HUES48 (cell line): ENCODE data around the gene CLASP1.

Experiments
- H3K27ac ChIP-seq: one replicate; pipeline ENCODE4 v1.7.0; 2013; ENCODE audit warnings: low read depth, low read length, inconsistent platforms
- H3K27me3 ChIP-seq: 2 replicates; pipeline ENCODE4 v1.6.1; 2013; ENCODE audit warnings: mild to moderate bottlenecking, low read length; ENCODE audit not compliant: control insufficient read depth, insufficient read depth
- H3K36me3 ChIP-seq: 2 replicates; pipeline ENCODE4 v1.6.1; 2013; ENCODE audit warnings: low read length; ENCODE audit not compliant: control insufficient read depth, insufficient read depth
- H3K4me1 ChIP-seq: 2 replicates; pipeline ENCODE4 v1.6.1; 2013; ENCODE audit warnings: mild to moderate bottlenecking, low read length; ENCODE audit not compliant: control insufficient read depth, insufficient read depth
- H3K4me3 ChIP-seq: 2 replicates; pipeline ENCODE4 v1.5.1; 2013; ENCODE audit warnings: mild to moderate bottlenecking, low read depth, low read length
- H3K9ac ChIP-seq: 2 replicates; pipeline ENCODE4 v1.6.1; 2013; ENCODE audit warnings: mild to moderate bottlenecking, low read depth, low read length, moderate library complexity
- H3K9me3 ChIP-seq: 2 replicates; pipeline ENCODE4 v1.6.1; 2013; ENCODE audit warnings: low read length; ENCODE audit not compliant: control insufficient read depth, insufficient read depth

Gene CLASP1

DNA sequence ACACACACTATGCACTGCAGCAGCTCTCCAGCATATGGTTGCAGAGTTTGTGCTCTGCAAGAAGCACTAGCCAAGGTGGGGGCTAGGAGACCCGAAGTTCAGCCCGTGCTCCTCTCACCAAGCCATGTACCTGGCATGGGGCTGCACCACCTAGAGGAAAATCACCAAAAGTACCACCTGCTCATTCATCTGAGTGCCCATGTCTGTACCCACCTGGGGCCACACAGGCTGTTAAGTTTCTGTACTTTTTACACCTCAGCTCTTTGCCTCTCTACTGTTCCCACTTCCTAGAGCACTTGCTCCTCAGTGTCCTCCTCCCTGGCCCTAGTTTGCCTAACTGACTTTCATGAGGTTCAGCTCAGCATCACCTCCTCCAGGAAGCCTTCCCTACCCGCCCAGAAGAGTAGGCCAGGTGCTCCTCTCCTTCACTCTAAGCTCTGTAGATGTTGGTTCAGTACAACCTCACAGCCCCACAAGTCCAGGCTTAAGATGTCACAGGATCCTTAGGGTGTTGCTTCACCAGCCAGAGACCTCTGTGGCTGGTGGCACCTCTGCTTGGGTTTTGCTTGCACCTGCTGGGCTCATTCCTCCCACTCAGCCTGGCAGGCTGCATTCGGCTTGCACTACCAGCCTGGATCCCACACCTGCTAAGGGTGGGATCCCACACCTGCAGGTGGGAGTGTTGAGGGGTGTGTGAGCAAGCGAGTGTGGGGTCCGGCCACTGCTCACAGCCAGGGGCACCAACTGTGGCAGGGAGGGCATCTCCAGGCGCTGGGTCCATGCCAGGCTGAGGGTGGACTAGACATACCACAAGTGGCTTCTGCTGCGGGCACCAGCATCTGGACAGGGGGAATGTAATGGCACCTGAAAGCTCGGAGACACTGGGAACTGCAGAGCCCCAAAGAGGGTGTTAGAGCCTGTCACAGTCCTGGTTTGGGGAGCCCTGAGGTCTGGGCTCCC is 354.1 kb downstream of the CLASP1 start:
- Histone ChIP-seq H3K27ac (no peak overlapping the region), H3K9ac (no peak overlapping the region), H3K4me1 (no peaks in the 10 kb centered on the region), H3K4me3 (no peak overlapping the region), H3K9me3 (no peaks in the 10 kb centered on the region), H3K36me3 (no peaks in the 10 kb centered on the region), H3K27me3 (no peaks in the 10 kb centered on the region)

DNA sequence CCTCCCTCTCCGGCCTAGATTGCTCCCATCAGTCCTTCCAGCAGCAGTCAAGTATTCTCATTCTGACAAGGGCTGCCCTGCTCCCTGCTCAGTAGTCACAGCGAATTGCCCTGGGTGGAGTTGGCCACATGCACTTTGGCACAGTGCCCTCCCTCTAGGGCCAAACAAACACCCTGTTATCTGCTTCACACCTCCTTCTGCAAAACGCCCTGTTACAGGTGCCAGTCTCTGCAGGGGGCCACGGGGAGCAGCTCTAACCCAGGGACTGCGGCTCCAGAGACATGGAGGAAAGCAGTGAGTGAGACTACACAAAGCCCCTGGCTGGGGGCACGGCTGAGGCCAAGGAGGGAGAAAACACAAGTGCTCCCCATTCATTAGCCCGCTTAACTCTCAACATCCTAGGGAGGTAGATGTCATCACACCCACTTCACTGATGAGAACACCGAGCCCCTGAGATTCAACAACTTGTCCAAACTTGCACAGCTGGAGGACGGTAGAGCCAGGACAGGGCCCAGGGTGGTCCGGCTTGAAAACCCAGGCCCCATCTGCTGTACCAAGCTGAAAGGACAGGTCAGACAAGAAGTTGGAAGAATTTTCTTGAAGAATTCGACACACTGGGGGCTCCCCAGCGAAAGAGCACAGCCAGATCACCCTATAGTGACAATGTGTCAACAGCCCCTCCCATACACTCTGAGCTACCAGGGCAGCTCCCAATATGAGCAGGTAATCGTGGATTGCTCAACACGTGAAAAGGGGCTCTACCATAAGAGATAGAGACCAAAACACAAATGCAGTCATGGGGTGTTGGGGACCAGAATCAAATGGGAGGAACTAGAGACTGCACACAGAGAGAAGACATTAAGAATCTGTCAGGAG is 355.6 kb downstream of the CLASP1 start:
- Histone ChIP-seq H3K36me3 (no peaks in the 10 kb centered on the region), H3K4me1 (no peaks in the 10 kb centered on the region), H3K27ac (no peak overlapping the region), H3K9me3 (no peaks in the 10 kb centered on the region), H3K27me3 (no peaks in the 10 kb centered on the region), H3K9ac (no peak overlapping the region), H3K4me3 (no peak overlapping the region)

DNA sequence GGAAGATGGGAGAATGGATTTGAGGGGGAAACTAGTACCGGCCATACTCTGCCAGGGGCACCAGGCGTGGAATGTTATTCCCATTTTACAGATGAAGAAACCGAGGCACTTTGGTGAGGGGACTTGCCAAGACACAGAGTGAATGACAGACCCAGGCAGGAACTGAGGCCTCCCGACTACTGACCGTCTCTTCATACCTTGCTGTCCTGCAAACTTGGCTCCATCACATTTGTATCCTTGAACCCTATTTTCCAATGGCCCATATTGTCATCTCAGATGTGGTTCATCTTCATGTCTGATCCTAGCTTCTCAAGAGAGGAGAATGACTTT is 358.0 kb downstream of the CLASP1 start:
- Histone ChIP-seq H3K36me3 (no peaks in the 10 kb centered on the region), H3K27me3 (peaks cover 6% of the 10 kb centered on the region; the same call in 1 of the 2 replicates), H3K9ac (no peak overlapping the region), H3K9me3 (no peaks in the 10 kb centered on the region), H3K27ac (no peak overlapping the region), H3K4me1 (no peaks in the 10 kb centered on the region), H3K4me3 (no peak overlapping the region)

DNA sequence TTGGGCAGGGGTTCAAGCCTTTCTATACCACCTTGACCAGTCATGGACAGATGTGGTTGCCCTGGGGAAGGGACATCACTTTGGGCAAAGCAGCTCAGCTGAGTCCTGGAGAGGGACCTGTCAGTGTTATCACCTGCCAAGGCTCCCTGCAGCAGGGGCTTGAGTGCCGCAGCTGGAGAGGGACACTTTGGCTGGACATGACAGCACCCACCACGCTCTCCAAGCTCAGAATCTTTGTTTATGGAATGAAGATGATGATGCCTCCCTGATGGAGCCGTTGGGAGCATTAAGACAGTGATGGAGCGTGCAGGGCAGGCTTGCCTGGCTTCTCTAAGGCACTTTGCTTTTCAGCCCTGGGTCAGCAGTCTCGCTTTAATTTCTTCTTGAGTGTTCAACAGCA is 360.0 kb downstream of the CLASP1 start:
- Histone ChIP-seq H3K9ac (no peak overlapping the region), H3K4me3 (no peak overlapping the region), H3K27me3 (peaks cover 17% of the 10 kb centered on the region), H3K9me3 (no peaks in the 10 kb centered on the region), H3K27ac (no peak overlapping the region), H3K36me3 (no peaks in the 10 kb centered on the region), H3K4me1 (no peaks in the 10 kb centered on the region)

DNA sequence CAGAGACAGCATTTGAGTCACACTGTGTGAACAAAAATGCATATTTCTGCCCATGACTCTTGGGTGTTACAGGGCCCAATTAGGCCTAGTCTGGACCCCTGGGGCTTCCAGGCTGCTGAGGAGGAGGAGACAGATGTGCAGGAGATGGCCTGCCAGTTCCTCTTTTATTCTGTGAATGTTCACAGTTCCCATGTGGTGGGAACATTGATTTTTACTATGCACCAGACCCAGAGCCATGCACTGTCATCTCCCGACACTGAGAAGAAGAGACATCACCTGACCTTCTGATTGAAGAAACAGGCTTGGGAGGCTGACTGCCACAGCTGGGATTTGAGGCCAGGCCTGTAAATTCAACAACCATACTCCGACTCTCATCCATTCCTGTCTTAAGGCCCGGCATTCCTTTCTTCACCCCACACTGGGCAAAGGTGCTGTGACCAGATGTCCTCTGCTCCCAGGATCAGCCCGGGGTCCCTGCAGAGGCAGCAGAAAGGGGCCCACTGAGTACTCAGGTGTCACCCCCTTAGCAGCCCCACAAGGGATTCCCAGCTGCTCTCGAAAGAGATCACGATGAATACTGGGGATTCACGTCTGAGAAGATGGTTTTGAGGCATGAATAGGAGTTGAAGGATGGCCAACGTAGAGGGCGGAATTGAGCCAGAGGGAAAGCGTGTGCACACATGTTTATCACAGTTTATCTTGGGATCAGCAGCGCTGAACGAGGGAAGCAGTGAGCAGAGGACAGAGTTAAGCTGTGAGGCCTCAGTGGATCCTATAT is 360.6 kb downstream of the CLASP1 start:
- Histone ChIP-seq H3K4me3 (no peak overlapping the region), H3K36me3 (no peaks in the 10 kb centered on the region), H3K9me3 (no peaks in the 10 kb centered on the region), H3K9ac (no peak overlapping the region), H3K27ac (no peak overlapping the region), H3K4me1 (peaks cover 2% of the 10 kb centered on the region; the same call in 1 of the 2 replicates), H3K27me3 (peaks cover 23% of the 10 kb centered on the region)

DNA sequence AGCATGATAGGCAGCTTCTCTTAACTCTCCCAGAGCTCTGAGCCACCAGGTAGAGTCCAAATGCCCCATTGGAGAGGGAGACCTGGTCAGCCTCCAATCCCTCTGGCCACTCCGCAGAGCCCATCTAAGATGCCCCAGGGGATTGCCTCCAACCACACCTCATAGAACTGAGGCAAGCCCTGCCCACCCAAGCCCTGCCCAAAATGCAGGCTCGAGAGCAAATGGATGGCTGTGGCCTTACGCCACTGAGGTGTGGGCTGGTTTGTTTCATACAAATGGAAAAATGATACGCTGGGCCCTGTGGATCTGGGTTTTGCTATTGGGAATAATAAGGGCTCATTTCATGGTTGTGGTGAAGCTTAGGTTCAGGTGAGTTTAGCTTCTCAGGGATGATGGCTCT is 361.3 kb downstream of the CLASP1 start:
- peaks cover 30% of the 10 kb centered on the region for H3K27me3 ChIP-seq
- H3K27ac ChIP-seq, result no peak overlapping the region
- no peaks in the 10 kb centered on the region for H3K9me3 ChIP-seq
- no peak overlapping the region for H3K9ac ChIP-seq
- H3K4me1 ChIP-seq, result peaks cover 4% of the 10 kb centered on the region; the same call in 1 of the 2 replicates
- no peak overlapping the region for H3K4me3 ChIP-seq
- H3K36me3 ChIP-seq, result no peaks in the 10 kb centered on the region
